ENCODE measurements around the gene IGF1R.

The IGF1R gene

GRCh38 chr15:98855067-98855814 is 206.9 kb downstream of the IGF1R start:
- intact Hi-C loops (cut with DNase I): no loop called here
- no peak for DNase-seq

- intact Hi-C loops (cut with DNase I): no loop called here
Measured at GRCh38 chr15:98855815-98856531, 207.6 kb downstream of the IGF1R start.

GRCh38 chr15:98856532-98856907 is 208.2 kb downstream of the IGF1R start:
- DNase-seq: no peak
- intact Hi-C loops (cut with DNase I): no loop called here

More at GRCh38 chr15:98855815-98856531, 207.6 kb downstream of the IGF1R start:
- peak in 8 of 42 donors; percentile 28 to 74 (median 54) for DNase-seq

- intact Hi-C loops (cut with DNase I): no loop called here
- no peak for DNase-seq
Measured at GRCh38 chr15:98858610-98859023, 210.3 kb downstream of the IGF1R start.

GRCh38 chr15:98859149-98859548 is 210.8 kb downstream of the IGF1R start:
- intact Hi-C loops (cut with DNase I): no loop called here
- DNase-seq: no peak

GRCh38 chr15:98860281-98861041 is 212.1 kb downstream of the IGF1R start:
- DNase-seq: no peak
- intact Hi-C loops (cut with DNase I): no loop called here

GRCh38 chr15:98861188-98861587 is 212.8 kb downstream of the IGF1R start:
- intact Hi-C loops (cut with DNase I): no loop called here
- no peak for DNase-seq

GRCh38 chr15:98863983-98864382 is 215.6 kb downstream of the IGF1R start:
- no peak for DNase-seq
- intact Hi-C loops (cut with DNase I): no loop called here

- intact Hi-C loops (cut with DNase I): no loop called here
- peak; percentile 39 to 90 (median 76) for DNase-seq
Measured at GRCh38 chr15:98865397-98866339, 217.3 kb downstream of the IGF1R start.

- intact Hi-C loops (cut with DNase I): no loop called here
- peak in 1 of 42 donors; percentile 49 for DNase-seq
Measured at GRCh38 chr15:98866511-98866910, 218.2 kb downstream of the IGF1R start.

- intact Hi-C loops (cut with DNase I): no loop called here
Measured at GRCh38 chr15:98868564-98868963, 220.2 kb downstream of the IGF1R start.

GRCh38 chr15:98870788-98871187 is 222.4 kb downstream of the IGF1R start:
- intact Hi-C loops (cut with DNase I): no loop called here
- peak in 5 of 42 donors; percentile 25 to 56 (median 26) for DNase-seq

More at GRCh38 chr15:98868564-98868963, 220.2 kb downstream of the IGF1R start:
- DNase-seq: no peak

GRCh38 chr15:98872774-98873173 is 224.4 kb downstream of the IGF1R start:
- intact Hi-C loops (cut with DNase I): no loop called here

GRCh38 chr15:98873441-98874218 is 225.3 kb downstream of the IGF1R start:
- intact Hi-C loops (cut with DNase I): no loop called here
- no peak for DNase-seq

More at GRCh38 chr15:98872774-98873173, 224.4 kb downstream of the IGF1R start:
- no peak for DNase-seq

- intact Hi-C loops (cut with DNase I): no loop called here
- DNase-seq: no peak
Measured at GRCh38 chr15:98874370-98874769, 226.0 kb downstream of the IGF1R start.

- no peak for DNase-seq
- intact Hi-C loops (cut with DNase I): no loop called here
Measured at GRCh38 chr15:98874773-98875172, 226.4 kb downstream of the IGF1R start.

GRCh38 chr15:98875309-98875708 is 227.0 kb downstream of the IGF1R start:
- DNase-seq: no peak
- intact Hi-C loops (cut with DNase I): no loop called here
